Measurements from ENCODE around the gene JAKMIP2.
"Not testable (repeated sequence)": the region's sequence is repeated elsewhere in the genome, so short reads cannot be mapped to it uniquely, and the experiment has no call there.

JAKMIP2 gene

GRCh38 chr5:147554261-147554817, 228.2 kb downstream of the JAKMIP2 start:
- ATAC-seq = no peak

DNA sequence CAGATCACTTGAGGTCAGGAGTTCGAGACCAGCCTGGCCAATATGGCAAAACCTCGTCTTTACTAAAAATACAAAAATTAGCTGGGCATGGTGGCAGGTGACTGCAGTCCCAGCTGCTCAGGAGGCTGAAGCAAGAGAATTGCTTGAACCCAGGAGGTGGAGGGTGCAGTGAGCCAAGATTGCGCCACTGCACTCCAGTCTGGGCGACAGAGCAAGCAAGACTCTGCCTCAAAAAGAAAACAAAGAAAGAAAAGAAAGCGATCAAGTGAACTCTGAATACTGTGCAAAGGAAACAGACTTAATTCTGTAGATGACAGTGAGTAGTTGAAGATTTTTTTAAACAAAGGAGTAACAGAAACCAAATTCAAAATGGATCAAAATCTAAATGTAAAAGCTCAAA, 228.7 kb downstream of the JAKMIP2 start:
- not testable (repeated sequence) for ATAC-seq

DNA sequence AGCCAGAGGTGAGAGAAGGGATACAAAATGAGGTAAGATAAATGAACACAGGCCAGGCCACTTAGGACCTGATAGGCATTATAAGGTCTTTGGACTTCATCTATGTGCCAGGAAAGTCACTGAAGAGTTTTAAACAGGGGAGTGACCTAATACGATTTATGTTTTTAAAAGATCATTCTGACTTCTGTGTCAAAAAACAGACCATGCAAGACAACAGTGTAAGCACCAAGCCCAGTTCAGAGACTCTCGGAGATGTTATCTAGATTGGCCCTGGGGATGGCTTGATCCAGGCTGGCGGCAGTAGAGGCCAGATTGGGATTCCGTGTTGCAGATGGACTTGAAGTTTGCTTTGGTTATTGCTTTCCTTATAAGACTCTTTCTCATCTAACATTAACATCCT, 229.6 kb downstream of the JAKMIP2 start:
- no peak for ATAC-seq

- no peak for ATAC-seq
Observed at GRCh38 chr5:147551677-147552076, 230.9 kb downstream of the JAKMIP2 start.

GRCh38 chr5:147547730-147548129, 234.8 kb downstream of the JAKMIP2 start:
- no peak for ATAC-seq

DNA sequence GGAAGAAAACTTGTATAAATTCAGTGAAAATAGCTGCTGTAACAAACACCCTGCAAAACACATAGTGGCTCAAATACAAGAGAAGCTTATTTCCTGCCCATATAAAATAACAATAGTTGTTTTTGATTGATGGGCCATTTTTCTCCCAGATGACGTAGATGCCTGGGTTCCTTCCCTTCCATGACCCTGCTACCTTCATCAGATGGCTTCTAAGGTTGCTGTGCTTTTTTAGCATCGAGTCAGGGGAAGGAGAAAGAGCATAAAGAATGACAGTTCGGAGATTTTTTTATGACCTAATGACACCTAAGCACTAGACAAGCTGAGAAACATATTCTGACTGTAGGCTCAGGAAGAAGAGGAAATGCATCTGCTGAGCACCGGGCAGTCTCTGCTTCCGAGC, 238.0 kb downstream of the JAKMIP2 start:
- ATAC-seq = no peak

DNA sequence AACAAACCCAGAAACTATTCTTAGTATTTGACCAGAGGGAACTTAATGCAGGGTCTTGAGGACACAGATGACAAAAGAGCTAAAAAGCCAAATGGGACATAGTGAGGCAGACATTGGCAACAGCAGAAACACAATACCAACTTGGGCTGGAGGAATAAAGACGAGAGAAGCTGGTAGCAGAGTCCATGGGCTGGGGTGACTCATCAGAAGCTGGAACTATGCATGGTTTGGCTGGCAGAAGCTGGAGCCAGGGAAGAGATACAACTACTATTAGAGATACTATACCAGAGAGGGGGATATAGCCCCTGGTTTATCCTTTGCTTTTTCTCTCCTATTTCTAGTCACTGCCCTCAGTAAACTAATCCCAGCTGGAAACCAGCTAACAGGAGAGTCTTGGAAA, 243.5 kb downstream of the JAKMIP2 start:
- ATAC-seq = no peak

DNA sequence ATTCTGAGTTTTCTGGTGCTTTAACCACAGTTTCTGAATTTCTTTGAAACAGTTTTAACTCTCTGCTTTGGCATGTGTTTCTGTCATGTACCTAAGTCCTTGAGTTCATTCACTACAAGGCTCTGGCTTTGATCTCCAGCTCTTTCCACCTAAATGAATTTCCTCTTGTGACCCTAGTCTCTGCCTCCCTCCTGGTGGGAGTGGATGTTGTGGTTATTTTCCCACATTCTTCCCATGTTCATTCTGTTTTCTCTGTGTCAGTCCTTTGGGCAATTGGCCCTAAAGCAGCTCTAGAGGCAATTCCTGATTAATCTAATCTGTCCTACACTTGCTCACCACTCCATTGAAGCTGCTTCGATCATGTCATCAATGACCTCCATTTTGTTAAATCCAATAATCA, 244.3 kb downstream of the JAKMIP2 start:
- no peak for ATAC-seq

Measured in activated CD4-positive, CD25-positive, alpha-beta regulatory T cell treated with anti-CD3 and anti-CD28 coated beads, Interleukin-2, amount 50 U/mL, for 24 hours (primary cell).